ENCODE data around the gene TMEM39A. TPM values are rescaled to one million over a fixed set of nuclear protein-coding genes. Genes with fewer than 3 reads are reported as not detected.
A peak's percentile ranks its signal among the peaks of the same experiment; 100 is the strongest.

The TMEM39A gene
- total RNA-seq, 4 donors from 2014 or later: 48.1 to 84.1 (median 59.8) TPM

DNA sequence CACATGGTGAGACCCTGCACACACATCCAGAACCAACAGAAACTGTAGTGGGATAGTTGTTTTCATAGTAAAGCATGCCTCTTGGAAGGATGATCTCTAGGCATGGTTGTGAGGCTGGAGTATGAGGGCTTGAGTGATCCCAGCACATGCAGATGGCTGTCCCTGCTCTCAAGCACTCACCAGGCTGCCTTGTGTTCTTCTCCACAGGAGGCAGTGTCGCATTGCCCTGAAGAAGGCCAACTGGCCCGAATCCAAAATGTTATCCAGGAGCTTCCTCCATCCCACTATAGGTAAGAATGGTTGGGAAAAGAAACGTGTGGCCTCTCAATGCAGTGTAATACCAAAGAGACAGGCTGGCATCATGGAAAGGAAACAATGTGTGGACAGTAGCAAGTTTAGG, 82.7 kb downstream of the TMEM39A start:
- peaks cover 13 to 26% of the 10 kb centered on the region in 2 donors for H3K36me3 ChIP-seq
- intact Hi-C loops (cut with DNase I): loop anchor here (10.0 kb wide), 1 partner anchor 106 kb away; no protein-coding TSS in a partner anchor
- 50 to 52% methylated on average over 3 of the region's 3 CpGs for WGBS, 2 donors
- H3K9me3 ChIP-seq: no peaks in the 10 kb centered on the region
- no peaks in the 10 kb centered on the region for H3K4me1 ChIP-seq
- DNase-seq: peak; percentile 27 to 38
- H3K4me3 ChIP-seq (replicated peaks in 1 of 3): no peak overlapping the region
- H3K27ac ChIP-seq: no peak overlapping the region
- no peaks in the 10 kb centered on the region for H3K27me3 ChIP-seq
- TF ChIP-seq POLR2A (IDR thresholded peaks at IDR 0.05): no peak
- TF ChIP-seq, protein P1, sequence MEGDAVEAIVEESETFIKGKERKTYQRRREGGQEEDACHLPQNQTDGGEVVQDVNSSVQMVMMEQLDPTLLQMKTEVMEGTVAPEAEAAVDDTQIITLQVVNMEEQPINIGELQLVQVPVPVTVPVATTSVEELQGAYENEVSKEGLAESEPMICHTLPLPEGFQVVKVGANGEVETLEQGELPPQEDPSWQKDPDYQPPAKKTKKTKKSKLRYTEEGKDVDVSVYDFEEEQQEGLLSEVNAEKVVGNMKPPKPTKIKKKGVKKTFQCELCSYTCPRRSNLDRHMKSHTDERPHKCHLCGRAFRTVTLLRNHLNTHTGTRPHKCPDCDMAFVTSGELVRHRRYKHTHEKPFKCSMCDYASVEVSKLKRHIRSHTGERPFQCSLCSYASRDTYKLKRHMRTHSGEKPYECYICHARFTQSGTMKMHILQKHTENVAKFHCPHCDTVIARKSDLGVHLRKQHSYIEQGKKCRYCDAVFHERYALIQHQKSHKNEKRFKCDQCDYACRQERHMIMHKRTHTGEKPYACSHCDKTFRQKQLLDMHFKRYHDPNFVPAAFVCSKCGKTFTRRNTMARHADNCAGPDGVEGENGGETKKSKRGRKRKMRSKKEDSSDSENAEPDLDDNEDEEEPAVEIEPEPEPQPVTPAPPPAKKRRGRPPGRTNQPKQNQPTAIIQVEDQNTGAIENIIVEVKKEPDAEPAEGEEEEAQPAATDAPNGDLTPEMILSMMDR (IDR thresholded peaks at IDR 0.05): peak in 2 of 6 experiments; percentile 12 to 30

Other genes starting within 250 kb of the TMEM39A start
- 10 to 100 TPM; 18.8 to 23.5 (median 21.3) TPM for gene B4GALT4, start 222.7 kb downstream of the TMEM39A start, total RNA-seq
- 10 to 100 TPM; 40.0 to 78.9 (median 55.0) TPM for gene ARHGAP31, start 169.2 kb downstream of the TMEM39A start, total RNA-seq
- gene POGLUT1, start 5.3 kb upstream of the TMEM39A start, total RNA-seq: 10 to 100 TPM in 2 of 4 donors, 1 to 10 TPM in 2; 9.4 to 14.2 (median 10.3) TPM
- 10 to 100 TPM; 34.2 to 78.5 (median 48.6) TPM for gene TIMMDC1, start 34.9 kb upstream of the TMEM39A start, total RNA-seq
- 1 to 10 TPM in 3 of 4 donors, under 1 TPM in 1; 0.83 to 2.3 (median 1.1) TPM for gene CD80, start 96.0 kb upstream of the TMEM39A start, total RNA-seq
- 10 to 100 TPM in 3 of 4 donors, 1 to 10 TPM in 1; 8.7 to 16.0 (median 14.5) TPM for gene ADPRH, start 115.9 kb upstream of the TMEM39A start, total RNA-seq
- gene PLA1A, start 134.3 kb upstream of the TMEM39A start, total RNA-seq: 1 to 10 TPM; 2.0 to 6.7 (median 3.9) TPM
- gene POPDC2, start 197.0 kb upstream of the TMEM39A start, total RNA-seq: 1 to 10 TPM; 1.9 to 5.4 (median 4.6) TPM
- gene COX17, start 213.8 kb upstream of the TMEM39A start, total RNA-seq: 10 to 100 TPM; 12.8 to 73.0 (median 46.0) TPM
- 10 to 100 TPM in 3 of 4 donors, 1 to 10 TPM in 1; 9.4 to 28.0 (median 22.8) TPM for gene CFAP91, start 239.4 kb upstream of the TMEM39A start, total RNA-seq

Data from thyroid gland (tissue), 4 donors.